Posterior vena cava (tissue), 2 donors: ENCODE measurements around the gene DIP2C. TPM values are rescaled to one million over a fixed set of nuclear protein-coding genes. Genes with fewer than 3 reads are reported as not detected.

Source experiments
- DNase-seq: peaks from one replicate; pipeline ENCODE4 v3.0.0-alpha.2; 2020; ENCODE audit warnings: low spot score
- intact Hi-C, 2 donors: fragments of 100-400 bp; cut with DNase I; formaldehyde crosslinking; loops; one replicate each; pipeline versions ENCODE4 v1.14.1 to v1.14.2; 2022 to 2023
- total RNA-seq, 2 donors: library from RNA; stranded (reverse); fragmentation: NEBNext Ultra II Directional; extraction: Animal tissue kit (Norgen Biotek cat#: 25700); gene quantifications; one replicate each; pipeline ENCODE4 v1.2.1, GENCODE V29; 2021
- donor health status: DM: yes; HTN: yes; CAD: no.
- donor health status: DM: yes; HTN: yes; CAD: no.

DIP2C gene
- total RNA-seq, 2 donors from 2014 or later = 39.3 to 45.6 TPM

- intact Hi-C loops = no loop called here
- peak; percentile 50 for DNase-seq
Measured at GRCh38 chr10:557792-558328, 131.6 kb downstream of the DIP2C start.

DNA sequence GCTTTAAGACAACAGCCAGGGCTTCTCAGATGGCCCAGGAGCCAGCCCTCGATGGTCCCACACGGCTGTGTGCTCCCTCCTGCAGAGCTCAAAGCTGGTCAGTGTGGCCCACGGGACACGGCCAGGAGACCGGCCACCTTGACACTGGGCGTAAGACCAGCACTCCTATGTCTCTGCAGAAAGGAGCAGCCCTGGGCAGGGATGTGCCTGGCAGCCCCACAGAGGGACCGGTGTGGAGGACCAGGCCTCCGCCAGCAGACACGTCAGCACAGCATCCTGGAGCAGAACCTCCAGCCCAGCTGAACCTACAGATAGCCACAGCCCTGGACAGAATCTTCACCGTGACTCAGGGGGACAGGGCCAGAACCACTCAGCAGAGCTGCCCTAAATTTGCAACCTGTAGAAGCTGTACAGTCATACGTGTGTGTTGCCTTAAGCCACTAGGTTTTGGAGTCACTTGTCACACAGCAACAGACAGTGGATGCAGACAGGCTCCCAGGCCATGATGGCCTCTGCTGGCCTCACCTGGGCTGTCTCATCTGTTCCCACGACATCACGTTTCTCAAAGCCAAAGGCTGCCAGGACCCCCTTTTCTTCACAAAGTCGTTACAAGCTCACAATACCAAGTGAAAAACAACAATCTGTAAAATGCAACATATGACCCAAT, 132.4 kb downstream of the DIP2C start:
- DNase-seq = peak; percentile 66
- intact Hi-C loops = no loop called here

DNA sequence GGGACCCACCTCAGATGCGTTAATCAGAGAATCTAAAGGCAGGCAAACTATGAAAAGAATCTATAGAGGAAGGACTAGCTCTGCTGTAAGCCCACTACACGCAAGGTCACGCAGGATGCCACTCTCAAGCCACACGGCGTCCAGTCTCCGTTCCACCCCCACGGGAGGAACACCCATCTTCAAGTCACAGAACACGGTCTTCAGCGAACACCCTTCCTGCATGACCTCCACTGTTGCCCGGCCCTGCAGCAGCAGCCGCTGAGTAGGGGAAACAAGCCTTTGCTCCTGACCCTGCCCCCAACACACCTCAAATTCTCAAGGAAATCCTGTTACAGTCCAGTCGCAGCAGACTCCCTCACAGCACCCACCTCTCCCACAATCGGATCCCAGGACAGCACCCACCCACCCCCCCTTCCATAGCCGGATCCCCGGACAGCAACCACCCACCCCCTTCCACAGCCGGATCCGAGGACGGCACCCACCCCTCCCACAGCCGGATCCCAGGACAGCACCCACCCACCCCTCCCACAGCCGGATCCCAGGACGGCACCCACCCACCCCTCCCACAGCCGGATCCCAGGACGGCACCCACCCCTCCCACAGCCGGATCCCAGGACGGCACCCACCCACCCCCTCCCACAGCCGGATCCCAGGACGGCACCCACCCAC, 133.7 kb downstream of the DIP2C start:
- intact Hi-C loops = no loop called here
- DNase-seq = peak; percentile 69

DNA sequence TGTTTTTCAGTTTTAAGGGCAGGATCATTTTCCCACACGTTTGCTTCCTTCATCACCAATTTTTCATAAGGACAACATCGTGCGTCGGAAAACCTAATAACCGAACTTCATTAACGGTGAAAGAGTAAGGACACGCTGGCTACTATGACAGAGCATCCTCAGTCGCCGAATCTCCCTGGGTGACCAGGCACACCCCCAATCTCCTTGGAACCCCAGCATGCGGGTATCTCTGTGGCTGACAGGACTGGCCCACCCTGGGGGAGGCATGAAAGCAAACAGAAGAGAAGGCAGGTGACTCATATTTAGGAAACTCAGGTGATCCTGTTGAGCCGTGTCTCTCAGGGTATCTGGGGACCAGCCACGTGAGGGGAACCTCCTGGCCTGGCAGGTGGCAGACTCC, 134.2 kb downstream of the DIP2C start:
- intact Hi-C loops = no loop called here
- peak; percentile 69 for DNase-seq

DNA sequence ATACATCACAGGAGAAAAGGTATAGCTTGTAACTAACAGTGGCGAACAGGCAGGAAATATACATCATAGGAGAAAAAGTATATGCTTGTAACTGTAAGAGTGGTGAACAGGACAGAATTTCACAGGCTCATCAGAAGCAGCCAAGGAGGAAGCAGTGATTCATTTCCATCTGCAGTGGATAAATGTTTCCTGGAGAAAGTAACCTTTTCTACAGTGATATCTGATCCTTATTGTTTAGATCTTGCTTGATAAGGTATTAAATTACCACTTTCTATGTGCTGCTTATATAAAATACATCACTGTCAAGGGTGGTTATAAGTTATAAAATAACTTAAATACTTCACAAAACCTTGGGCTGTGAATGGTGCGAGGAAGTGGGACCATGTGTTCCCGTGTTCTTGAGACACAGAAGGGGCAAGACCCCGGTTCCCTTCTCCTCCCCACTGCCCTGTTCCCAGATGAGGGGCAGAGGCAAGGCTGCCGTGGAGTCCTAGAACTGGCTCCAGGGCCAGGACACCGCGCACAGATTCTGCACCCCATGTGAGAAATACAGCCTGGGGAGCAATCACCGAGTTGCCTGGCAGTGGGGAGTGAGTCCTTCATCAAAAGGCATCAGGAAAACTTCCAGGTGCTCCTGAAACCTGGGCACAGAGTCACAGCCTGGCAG, 135.2 kb downstream of the DIP2C start:
- intact Hi-C loops = no loop called here
- peak; percentile 61 for DNase-seq

GRCh38 chr10:553233-553632, 136.2 kb downstream of the DIP2C start:
- no peak for DNase-seq
- intact Hi-C loops = no loop called here

DNA sequence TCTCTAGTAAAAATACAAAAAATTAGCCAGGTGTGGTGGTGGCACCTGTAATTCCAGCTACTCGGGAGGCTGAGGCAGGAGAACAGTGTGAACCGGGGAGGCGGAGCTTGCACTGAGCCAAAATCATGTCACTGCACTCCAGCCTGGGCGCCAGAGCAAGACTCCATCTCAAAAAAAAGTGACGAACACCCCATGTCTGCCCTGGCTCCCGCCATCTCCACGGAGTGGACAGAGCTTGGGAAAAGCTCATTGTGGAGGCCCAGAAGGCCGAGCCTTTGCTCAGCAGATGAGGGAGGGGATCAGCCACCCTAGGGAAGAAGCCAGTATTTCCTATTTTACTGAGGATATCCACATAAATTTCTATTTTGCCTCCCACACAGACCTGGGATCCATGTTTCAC, 136.8 kb downstream of the DIP2C start:
- intact Hi-C loops = no loop called here
- peak; percentile 43 for DNase-seq

- peak; percentile 43 for DNase-seq
- intact Hi-C loops = no loop called here
Measured at GRCh38 chr10:551373-552252, 137.9 kb downstream of the DIP2C start.

DNA sequence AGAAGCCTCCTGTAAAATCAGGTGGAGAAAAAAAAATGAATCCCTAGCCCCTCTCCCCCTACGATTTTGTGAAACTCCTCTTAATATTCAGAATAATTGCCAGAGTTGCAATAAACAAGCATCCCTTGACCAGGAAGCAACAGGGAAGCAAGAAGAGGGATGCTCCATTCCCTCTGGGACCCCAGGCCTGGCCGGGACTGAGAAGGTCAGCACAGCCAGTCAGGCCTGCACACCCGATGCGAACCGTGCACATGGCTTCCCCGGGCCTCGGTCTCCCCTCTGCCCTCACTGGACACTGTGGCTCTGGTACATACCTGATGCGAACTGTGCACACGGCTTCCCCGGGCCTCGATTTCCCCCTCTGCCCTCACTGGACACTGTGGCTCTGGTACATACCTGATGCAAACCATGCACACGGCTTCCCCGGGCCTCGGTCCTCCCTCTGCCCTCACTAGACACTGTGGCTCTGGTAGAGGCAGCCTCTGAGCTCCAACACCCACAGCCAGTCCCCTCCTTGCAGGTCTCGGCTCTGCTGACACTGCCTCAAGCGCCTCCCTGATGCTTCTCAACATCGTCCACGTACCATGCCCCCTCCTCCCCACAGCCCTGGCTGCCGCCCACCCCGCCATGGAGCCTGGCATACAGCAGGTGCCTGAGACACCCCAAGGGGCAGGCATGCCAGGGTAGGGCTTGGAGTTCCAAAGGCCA, 138.6 kb downstream of the DIP2C start:
- intact Hi-C loops = no loop called here
- DNase-seq = peak; percentile 69

GRCh38 chr10:549391-549790, 140.1 kb downstream of the DIP2C start:
- peak; percentile 60 for DNase-seq
- intact Hi-C loops = no loop called here

- intact Hi-C loops = no loop called here
- peak; percentile 36 for DNase-seq
Measured at GRCh38 chr10:548238-548901, 141.1 kb downstream of the DIP2C start.

DNA sequence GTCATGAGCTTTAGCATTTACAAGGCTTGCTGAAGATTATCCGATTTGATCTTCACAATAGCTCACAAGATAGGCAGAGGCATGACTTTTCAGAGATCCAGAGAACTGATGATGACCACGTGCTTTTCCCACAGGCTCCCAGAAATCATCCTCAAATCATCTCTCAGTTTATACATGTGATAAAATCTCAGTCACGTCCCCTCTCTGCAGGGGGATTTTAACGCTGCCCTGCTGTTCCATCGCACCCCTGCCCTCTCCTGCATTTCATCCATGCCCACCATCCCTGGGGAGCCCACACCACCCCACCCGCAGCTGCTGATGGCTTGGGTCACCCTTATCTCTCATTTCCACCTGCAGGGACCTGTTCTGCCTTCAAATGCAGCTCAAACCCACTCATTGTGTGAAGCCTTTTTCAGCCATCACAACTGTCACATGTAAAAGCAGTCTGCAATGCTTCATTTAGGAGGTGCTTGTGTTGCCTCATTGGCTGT, 141.8 kb downstream of the DIP2C start:
- peak; percentile 26 for DNase-seq
- intact Hi-C loops = no loop called here

- DNase-seq = peak; percentile 64
- intact Hi-C loops = no loop called here
Measured at GRCh38 chr10:546971-547590, 142.4 kb downstream of the DIP2C start.

GRCh38 chr10:546451-546850, 143.0 kb downstream of the DIP2C start:
- intact Hi-C loops = no loop called here
- peak; percentile 62 for DNase-seq

GRCh38 chr10:543862-544822, 145.3 kb downstream of the DIP2C start:
- DNase-seq = peak; percentile 26
- intact Hi-C loops = no loop called here

DNA sequence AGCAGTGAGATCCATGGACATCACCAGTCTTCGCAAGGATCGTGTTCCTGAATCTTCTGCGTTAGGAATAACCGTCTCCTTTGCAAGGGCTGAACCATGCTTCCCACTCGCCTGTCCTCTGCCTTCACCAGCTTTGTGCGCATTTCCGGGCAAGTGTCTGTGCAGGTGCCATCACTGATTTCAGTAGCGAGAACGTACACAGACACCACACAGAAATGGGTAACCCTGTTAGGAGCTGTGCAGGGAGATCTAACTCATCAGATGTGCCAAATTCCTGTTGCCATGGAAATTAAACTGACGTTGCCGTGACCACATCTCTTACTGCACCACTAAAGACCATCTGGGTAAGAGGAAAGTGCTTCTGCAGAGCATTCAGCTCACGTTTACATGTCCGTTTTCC, 146.3 kb downstream of the DIP2C start:
- DNase-seq = no peak
- intact Hi-C loops = no loop called here
